Peyer's patch (tissue), 4 donors: ENCODE results near the gene E2F4. TPM values are rescaled to one million over a fixed set of nuclear protein-coding genes. Genes with fewer than 3 reads are reported as not detected.

Source experiments
- DNase-seq, 3 donors: peaks; one replicate each; pipeline ENCODE4 v3.0.0-alpha.2; 2017 to 2019
- H3K27ac ChIP-seq, 4 donors: fragments of 200-600 bp; sonication (generic); one replicate each; pipeline ENCODE4 v1.5.1; 2016 to 2019
- H3K27me3 ChIP-seq, 2 donors: fragments of 200-600 bp; sonication (generic); one replicate each; pipeline ENCODE4 v1.5.1; 2019
- H3K36me3 ChIP-seq, 3 donors: fragments of 200-600 bp; sonication (generic); one replicate each; pipeline ENCODE4 v1.5.1; 2016 to 2019
- H3K4me1 ChIP-seq, 4 donors: fragments of 200-600 bp; sonication (generic); one replicate each; pipeline ENCODE4 v1.5.1; 2016 to 2019
- H3K4me3 ChIP-seq, 4 donors: fragments of 200-600 bp; sonication (generic); 1 replicate in 3 of 4; 2 replicates in 1 of 4; pipeline ENCODE4 v1.5.1; 2016 to 2019; ENCODE audit warnings: mild to moderate bottlenecking in 1 of 4
- H3K9me3 ChIP-seq, 4 donors: fragments of 200-600 bp; sonication (generic); one replicate each; pipeline ENCODE4 v1.5.1; 2016 to 2019; ENCODE audit warnings: mild to moderate bottlenecking in 1 of 4
- CTCF ChIP-seq, 6 experiments: fragments of 450-650 bp in 4 of 6; fragments of 200-600 bp in 2 of 6; sonication (generic) in 1 of 6; IDR thresholded peaks; one replicate each; pipeline ENCODE4 v1.5.1; 2017 to 2019; ENCODE audit warnings: antibody characterized with exemption in 6 of 6, mild to moderate bottlenecking in 3 of 6, moderate library complexity in 1 of 6
- POLR2A ChIP-seq, 2 donors: fragments of 450-650 bp; IDR thresholded peaks; one replicate each; pipeline ENCODE4 v1.5.1; 2017; ENCODE audit warnings: antibody characterized with exemption in 2 of 2, mild to moderate bottlenecking in 2 of 2, moderate library complexity in 2 of 2
- total RNA-seq, 4 donors: library from RNA; depleted of rRNA; stranded (reverse); fragments of >200 nt; gene quantifications; one replicate each; pipeline ENCODE4 v1.1.0, GENCODE V29; 2016

E2F4 gene
- total RNA-seq, 4 donors from 2014 or later = 122 to 182 (median 144) TPM

GRCh38 chr16:67193536-67193935 lies 1.6 kb downstream of the E2F4 start:
- H3K4me3 ChIP-seq = peak overlapping the region in 2 of 4 donors; percentile 80 to 98
- peaks cover 0 to 46% (median 0%) of the 10 kb centered on the region in 3 donors for H3K36me3 ChIP-seq
- no peak for TF ChIP-seq CTCF (IDR thresholded peaks at IDR 0.05)
- DNase-seq = no peak
- H3K27ac ChIP-seq = no peak overlapping the region
- H3K27me3 ChIP-seq = no peaks in the 10 kb centered on the region
- peaks cover 0 to 40% (median 15%) of the 10 kb centered on the region in 4 donors for H3K4me1 ChIP-seq
- H3K9me3 ChIP-seq = no peaks in the 10 kb centered on the region

- no peak for TF ChIP-seq CTCF (IDR thresholded peaks at IDR 0.05)
- no peak for TF ChIP-seq POLR2A (IDR thresholded peaks at IDR 0.05)
- no peak overlapping the region for H3K4me3 ChIP-seq
- no peaks in the 10 kb centered on the region for H3K9me3 ChIP-seq
- H3K27ac ChIP-seq = no peak overlapping the region
- no peak for DNase-seq
- H3K27me3 ChIP-seq = no peaks in the 10 kb centered on the region
- peaks cover 0 to 42% (median 15%) of the 10 kb centered on the region in 4 donors for H3K4me1 ChIP-seq
- peaks cover 0 to 46% (median 0%) of the 10 kb centered on the region in 3 donors for H3K36me3 ChIP-seq
These were observed 2.3 kb downstream of the E2F4 start for GRCh38 chr16:67194260-67194659.

GRCh38 chr16:67195676-67196075 lies 3.7 kb downstream of the E2F4 start:
- Histone ChIP-seq H3K36me3 (peaks cover 0 to 52% (median 0%) of the 10 kb centered on the region in 3 donors), H3K9me3 (no peaks in the 10 kb centered on the region), H3K27me3 (no peaks in the 10 kb centered on the region), H3K4me1 (peaks cover 0 to 52% (median 15%) of the 10 kb centered on the region in 4 donors), H3K4me3 (no peak overlapping the region), H3K27ac (no peak overlapping the region)
- DNase-seq = no peak
- TF ChIP-seq CTCF (IDR thresholded peaks at IDR 0.05) (no peak), POLR2A (IDR thresholded peaks at IDR 0.05) (no peak)

GRCh38 chr16:67196881-67197280 lies 4.9 kb downstream of the E2F4 start:
- no peaks in the 10 kb centered on the region for H3K27me3 ChIP-seq
- no peaks in the 10 kb centered on the region for H3K9me3 ChIP-seq
- H3K4me3 ChIP-seq = no peak overlapping the region
- no peak overlapping the region for H3K27ac ChIP-seq
- no peak for DNase-seq
- H3K36me3 ChIP-seq = peaks cover 0 to 62% (median 0%) of the 10 kb centered on the region in 3 donors
- TF ChIP-seq POLR2A (IDR thresholded peaks at IDR 0.05) (no peak), CTCF (IDR thresholded peaks at IDR 0.05) (no peak)
- H3K4me1 ChIP-seq = peaks cover 0 to 43% (median 15%) of the 10 kb centered on the region in 4 donors

- Histone ChIP-seq H3K36me3 (peaks cover 0 to 70% (median 0%) of the 10 kb centered on the region in 3 donors), H3K4me1 (peaks cover 0 to 41% (median 12%) of the 10 kb centered on the region in 4 donors), H3K27me3 (no peaks in the 10 kb centered on the region), H3K9me3 (no peaks in the 10 kb centered on the region), H3K27ac (peak overlapping the region in 2 of 4 donors; percentile 80 to 98), H3K4me3 (no peak overlapping the region)
- DNase-seq = no peak
- TF ChIP-seq POLR2A (IDR thresholded peaks at IDR 0.05) (no peak), CTCF (IDR thresholded peaks at IDR 0.05) (no peak)
These were observed 5.7 kb downstream of the E2F4 start for GRCh38 chr16:67197704-67198103.
